HepG2 (cell line): ENCODE results near the gene C15orf62.

ENCODE experiments used
- NFKBIZ ChIP-seq: IDR thresholded peaks from 2 replicates; pipeline ENCODE4 v1.6.1; 2018; ENCODE audit warnings: missing genetic modification reagents, missing compliant biosample characterization
- TF ChIP-seq, protein P1 (sequence below), 2 experiments: sonication (generic) in 1 of 2; formaldehyde crosslinking in 1 of 2; IDR thresholded peaks; 2 replicates each; pipeline versions ENCODE4 v1.4.0 to v1.6.1; 2016 to 2020; ENCODE audit warnings: borderline replicate concordance in 1 of 2, low read depth in 1 of 2, mild to moderate bottlenecking in 1 of 2, missing genetic modification reagents in 1 of 2

DNA sequence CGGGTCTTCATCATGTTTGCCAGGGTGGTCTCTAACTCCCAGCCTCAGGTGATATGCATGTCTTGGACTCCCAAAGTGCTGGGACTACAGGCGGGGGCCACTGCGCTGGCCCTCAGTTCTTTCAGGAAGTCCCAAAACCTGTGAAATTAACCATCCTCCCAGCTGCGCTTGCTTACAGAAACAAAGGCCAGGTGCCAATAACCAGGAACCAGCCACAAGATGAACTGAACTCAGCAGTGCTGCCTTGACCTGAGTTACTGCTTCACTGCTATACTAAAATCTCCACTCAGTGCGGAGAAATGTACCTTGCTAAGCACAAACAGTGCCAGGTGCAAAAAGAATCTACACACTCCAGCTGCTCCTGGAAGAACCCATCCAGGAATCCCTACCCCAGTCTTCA, 9.8 kb upstream of the C15orf62 start:
- TF ChIP-seq NFKBIZ = no peak
- TF ChIP-seq, protein P1, sequence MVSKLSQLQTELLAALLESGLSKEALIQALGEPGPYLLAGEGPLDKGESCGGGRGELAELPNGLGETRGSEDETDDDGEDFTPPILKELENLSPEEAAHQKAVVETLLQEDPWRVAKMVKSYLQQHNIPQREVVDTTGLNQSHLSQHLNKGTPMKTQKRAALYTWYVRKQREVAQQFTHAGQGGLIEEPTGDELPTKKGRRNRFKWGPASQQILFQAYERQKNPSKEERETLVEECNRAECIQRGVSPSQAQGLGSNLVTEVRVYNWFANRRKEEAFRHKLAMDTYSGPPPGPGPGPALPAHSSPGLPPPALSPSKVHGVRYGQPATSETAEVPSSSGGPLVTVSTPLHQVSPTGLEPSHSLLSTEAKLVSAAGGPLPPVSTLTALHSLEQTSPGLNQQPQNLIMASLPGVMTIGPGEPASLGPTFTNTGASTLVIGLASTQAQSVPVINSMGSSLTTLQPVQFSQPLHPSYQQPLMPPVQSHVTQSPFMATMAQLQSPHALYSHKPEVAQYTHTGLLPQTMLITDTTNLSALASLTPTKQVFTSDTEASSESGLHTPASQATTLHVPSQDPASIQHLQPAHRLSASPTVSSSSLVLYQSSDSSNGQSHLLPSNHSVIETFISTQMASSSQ (IDR thresholded peaks at IDR 0.05; ENCODE audit: low read depth) = no peak
- TF ChIP-seq, protein P1 (CRISPR knock-in tag; IDR thresholded peaks at IDR 0.05; ENCODE audit: borderline replicate concordance) = no peak
